Activated naive CD8-positive, alpha-beta T cell treated with anti-CD3 and anti-CD28 coated beads, Interleukin-2, amount 50 U/mL, for 16 hours (primary cell): Measurements from ENCODE around the gene UGT1A10.
"Not testable (repeated sequence)": the region's sequence is repeated elsewhere in the genome, so short reads cannot be mapped to it uniquely, and the experiment has no call there.

Source experiments
- DNase-seq: peaks from one replicate; pipeline ENCODE4 v3.0.0-alpha.2; 2020; ENCODE audit warnings: low read depth, low spot score

UGT1A10 gene

DNA sequence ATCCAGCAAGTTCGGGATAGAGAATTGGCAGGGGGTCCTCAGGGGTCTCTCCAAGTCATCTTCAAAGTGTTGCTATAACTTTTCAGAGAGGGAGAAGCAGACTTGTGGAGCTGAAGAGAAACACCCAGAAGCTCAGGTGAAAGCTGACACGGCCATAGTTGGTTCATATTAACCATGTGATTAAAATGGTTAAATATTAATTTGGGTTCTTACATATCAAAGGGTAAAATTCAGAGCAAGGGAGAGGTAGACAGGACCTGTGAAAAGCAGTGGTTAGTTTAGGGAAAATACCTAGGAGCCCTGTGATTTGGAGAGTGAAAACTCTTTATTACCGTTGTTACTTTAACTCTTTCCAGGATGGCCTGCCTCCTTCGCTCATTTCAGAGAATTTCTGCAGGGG lies 56.4 kb downstream of the UGT1A10 start, which contains the start of gene UGT1A6:
Gene UGT1A6 (plus strand): TSS at position 243 of the 400 bp plus-strand sequence. CDS start 115 bp downstream, at position 358.
- no peak for DNase-seq

- DNase-seq = no peak
Observed at GRCh38 chr2:233693963-233694362, 57.7 kb downstream of the UGT1A10 start.

GRCh38 chr2:233698740-233699139 lies 62.5 kb downstream of the UGT1A10 start:
- no peak for DNase-seq

- no peak for DNase-seq
Observed at GRCh38 chr2:233699424-233700027, 63.3 kb downstream of the UGT1A10 start.

- no peak for DNase-seq
Observed at GRCh38 chr2:233700028-233700635, 63.9 kb downstream of the UGT1A10 start.

- DNase-seq = not testable (repeated sequence)
Observed at GRCh38 chr2:233700842-233701241, 64.6 kb downstream of the UGT1A10 start.

DNA sequence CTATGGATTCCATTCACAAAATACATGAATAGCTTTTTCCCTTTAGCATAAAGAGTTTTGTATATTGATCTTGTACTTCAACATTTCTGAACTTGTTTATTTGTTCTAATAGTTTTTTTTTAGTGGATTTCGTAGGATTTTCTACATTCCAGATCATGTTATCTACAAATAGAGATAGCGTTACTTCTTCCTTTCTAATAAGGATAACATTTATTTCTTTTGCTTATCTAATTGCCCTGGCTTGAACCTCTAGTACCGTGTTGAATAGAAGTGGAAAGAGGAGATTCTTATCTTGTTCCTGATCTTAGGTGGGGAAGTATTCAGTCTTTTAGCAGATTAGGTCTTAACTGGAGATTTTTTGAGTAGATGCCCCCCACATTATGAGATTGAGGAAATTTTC lies 66.0 kb downstream of the UGT1A10 start:
- DNase-seq = no peak

GRCh38 chr2:233705911-233706506 lies 69.8 kb downstream of the UGT1A10 start:
- DNase-seq = no peak

GRCh38 chr2:233706720-233707119 lies 70.5 kb downstream of the UGT1A10 start:
- no peak for DNase-seq

DNA sequence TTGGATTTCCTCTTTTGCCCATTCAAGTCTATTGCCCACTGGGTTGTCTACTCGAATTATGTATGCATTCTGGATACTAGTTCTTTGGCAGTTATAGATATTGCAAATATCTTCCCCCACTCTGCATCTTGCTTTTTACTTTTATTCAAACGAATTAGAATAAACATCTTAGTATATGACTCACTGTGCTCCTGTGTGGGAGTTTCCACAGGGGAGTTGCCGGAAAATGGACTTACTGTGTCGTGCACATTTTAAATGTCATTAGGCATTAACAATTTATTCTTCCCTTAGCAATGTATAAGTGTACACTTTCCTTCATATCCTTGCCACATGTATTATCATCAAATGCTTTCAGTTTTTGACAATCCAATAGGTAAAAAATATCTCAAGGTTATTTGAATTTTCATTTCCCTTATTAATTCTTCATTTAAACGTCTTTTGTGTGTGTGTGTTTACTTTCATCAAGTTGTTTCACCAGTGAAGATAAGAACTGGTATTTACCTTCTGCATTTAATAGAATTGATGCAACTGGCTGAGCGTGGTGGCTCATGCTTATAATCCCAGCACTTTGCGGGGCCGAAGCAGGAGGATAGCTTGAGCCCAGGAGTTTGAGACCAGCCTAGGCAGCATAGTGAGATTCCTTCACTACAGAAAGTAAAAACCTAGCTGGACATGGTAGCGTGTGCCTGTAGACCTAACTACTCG lies 71.8 kb downstream of the UGT1A10 start:
- DNase-seq = no peak

GRCh38 chr2:233708942-233709341 lies 72.7 kb downstream of the UGT1A10 start:
- DNase-seq = no peak

DNA sequence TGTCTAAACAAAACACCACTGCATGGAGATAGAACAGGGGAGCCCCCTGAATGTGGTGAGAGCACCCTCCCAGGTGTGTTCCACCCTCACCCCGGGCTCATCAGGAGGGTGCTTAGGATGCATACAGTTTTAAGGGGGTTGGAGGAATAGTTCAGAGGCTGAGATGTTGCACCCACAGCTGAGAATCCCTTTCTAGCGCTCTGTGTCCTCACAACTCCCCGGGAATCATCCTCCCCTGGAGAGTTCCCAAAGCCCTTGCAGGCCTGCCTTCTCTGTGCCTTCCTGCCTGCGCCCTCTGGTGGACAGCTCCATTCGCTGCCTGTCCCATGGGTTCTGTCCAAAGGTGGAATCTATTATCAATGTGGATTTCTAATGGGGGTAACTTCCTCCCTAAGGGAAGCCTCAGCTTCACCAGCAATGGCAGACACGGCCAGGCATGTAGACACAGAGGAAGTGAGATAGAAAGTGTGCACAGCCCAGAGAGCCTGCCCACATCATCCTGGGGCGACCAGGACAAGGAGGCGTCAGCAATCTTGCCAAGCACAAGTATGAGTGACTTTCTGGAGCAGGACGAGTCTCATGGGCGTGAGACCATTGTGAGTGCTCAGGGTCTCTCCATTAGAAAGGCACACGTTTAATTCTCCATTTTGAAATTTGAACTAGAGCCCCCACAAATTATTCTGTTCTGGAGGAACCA lies 75.2 kb downstream of the UGT1A10 start:
- DNase-seq = peak; percentile 40

GRCh38 chr2:233712611-233713261 lies 76.5 kb downstream of the UGT1A10 start, which contains the start of gene UGT1A5:
UGT1A5 (plus strand) TSS chr2:233712907; CDS start chr2:233712992, 85 bp downstream.
- no peak for DNase-seq

- DNase-seq = no peak
Observed at GRCh38 chr2:233713262-233713615, 77.0 kb downstream of the UGT1A10 start.

- no peak for DNase-seq
Observed at GRCh38 chr2:233714121-233714520, 77.9 kb downstream of the UGT1A10 start.

DNA sequence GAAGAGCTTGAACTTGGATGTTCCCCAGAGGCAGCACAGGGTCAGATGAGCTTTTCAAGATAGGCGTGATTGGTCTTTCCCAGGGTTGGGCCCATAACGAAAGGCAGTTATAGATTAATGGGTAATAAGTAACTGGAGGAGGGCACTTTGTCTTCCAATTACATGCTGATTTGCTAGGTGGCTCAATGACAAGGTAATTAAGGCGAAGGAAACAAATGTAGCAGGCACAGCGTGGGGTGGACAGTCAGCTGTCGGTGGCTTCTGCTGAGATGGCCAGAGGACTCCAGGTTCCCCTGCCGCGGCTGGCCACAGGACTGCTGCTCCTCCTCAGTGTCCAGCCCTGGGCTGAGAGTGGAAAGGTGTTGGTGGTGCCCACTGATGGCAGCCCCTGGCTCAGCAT lies 82.3 kb downstream of the UGT1A10 start, which contains the start of gene UGT1A4:
Gene UGT1A4 (plus strand): TSS at position 185 of the 400 bp plus-strand sequence. CDS start 85 bp downstream, at position 270.
- no peak for DNase-seq

DNA sequence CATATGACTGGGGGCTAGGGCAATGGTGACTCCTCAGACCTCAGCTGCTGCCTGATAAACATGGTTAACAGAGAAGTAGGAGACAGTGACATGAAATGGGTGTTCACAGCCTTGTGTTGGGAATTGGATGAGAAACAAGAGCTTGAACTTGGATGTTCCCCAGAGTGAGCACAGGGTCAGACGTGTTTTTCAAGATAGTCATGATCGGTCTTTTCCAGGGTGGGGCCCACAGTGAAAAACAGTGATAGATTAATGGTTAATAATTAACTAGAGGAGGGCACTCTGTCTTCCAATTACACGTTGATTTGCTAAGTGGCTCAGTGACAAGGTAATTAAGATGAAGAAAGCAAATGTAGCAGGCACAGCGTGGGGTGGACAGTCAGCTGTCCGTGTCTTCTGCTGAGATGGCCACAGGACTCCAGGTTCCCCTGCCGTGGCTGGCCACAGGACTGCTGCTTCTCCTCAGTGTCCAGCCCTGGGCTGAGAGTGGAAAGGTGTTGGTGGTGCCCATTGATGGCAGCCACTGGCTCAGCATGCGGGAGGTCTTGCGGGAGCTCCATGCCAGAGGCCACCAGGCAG lies 92.6 kb downstream of the UGT1A10 start, which contains the start of gene UGT1A3:
Gene UGT1A3 (plus strand): TSS at position 320 of the 579 bp plus-strand sequence. CDS start 85 bp downstream, at position 405.
- DNase-seq = no peak

DNA sequence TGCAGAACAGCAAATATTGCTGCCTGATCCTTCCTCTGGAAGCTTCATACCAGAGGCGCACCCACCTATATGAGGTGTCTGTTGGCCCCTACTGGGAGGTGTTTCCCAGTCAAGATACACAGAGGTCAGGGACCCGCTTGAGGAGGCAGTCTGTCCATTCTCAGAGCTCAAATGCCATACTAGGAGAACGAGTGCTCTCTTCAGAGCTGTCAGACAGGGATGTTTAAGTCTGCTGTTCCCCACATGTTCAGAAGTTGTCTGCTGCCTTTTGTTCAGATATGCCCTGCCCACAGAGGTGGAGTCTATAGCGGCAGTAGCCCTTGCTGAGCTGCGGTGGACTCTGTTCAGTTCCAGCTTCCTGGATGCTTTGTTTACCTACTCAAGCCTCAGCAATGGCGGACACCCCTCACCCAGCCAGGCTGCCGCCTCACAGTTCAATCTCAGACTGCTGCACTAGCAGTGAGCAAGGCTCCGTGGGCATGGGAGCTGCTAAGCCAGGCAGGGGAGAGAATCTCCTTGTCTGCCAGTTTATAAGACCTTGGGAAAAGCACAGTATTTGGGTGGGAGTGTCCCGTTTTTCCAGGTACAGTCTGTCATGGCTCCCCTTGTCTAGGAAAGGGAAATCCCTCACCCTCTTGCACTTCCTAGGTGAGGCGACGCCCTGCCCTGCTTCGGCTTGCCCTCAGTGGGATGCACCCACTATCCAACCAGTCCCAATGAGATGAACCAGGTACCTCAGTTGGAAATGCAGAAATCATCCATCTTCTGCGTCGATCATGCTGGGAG lies 100.8 kb downstream of the UGT1A10 start:
- not testable (repeated sequence) for DNase-seq

DNA sequence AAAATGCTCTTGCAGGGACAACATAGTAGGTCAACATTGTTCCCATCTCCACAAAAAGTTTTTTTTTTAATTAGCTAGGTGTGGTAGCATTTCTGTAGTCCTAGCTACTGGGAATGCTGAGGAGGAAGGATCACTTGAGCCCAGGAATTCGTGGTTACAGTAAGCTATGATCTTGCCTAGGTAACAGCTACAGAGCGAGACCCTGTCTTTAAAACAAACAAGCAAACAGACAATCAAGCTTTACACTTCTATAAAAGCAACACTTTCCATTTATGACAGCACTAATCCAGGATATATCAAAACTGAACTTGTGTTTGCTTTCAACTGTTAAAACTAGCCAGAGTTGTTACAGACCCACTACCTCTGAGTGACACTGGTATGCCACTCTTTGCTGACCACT lies 104.6 kb downstream of the UGT1A10 start:
- no peak for DNase-seq
